ENCODE data around the gene TRIM2. TPM values are rescaled to one million over a fixed set of nuclear protein-coding genes. Genes with fewer than 3 reads are reported as not detected.

The TRIM2 gene
- total and polyA plus RNA-seq, 2 donors (not counting 1 experiment from before 2014, with no cell fraction given): 39.6 to 90.8 TPM

DNA sequence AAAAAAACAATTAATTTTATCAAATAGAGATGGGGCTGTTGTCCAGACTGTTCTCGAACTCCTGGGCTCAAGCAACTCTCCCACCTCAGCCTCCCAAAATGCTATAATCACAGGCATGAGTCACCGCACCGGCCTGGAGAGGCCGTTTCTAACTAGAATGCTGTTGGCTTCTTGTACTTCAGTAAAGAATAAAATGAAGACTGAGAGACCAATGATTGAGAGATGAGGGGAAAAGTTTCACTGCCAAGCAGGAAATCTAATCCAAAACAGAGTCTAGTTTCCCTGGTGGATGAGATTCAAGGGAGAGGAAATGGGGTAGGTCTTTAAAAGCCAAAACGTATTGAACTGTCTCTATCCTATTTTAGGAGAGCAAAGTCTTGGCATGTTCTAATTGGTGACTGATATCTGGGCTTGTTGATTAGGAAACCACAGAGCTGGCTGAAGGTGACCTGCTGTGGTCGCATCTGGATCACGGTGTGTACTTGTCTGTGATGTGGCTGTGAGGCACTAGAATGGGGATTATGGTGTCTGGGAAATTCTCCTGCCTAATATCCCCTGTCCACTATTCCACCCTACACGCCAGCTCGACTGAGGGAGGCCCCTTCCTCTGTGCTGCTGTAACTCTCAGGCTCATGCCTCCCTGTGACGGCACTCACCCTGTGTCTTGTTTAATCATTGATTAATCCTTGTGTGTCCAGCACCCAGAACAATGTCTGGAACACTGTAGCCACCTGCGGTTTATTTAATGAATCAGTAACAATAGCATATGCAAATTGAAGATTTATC lies 15.0 kb upstream of the TRIM2 start:
- H3K4me2 ChIP-seq (ENCODE audit: extremely low read depth, insufficient read depth, low read length): no peak overlapping the region
- H3K27ac ChIP-seq (ENCODE audit: insufficient read depth, low read length): no peak overlapping the region
- peak; percentile 19 to 65 for DNase-seq (ENCODE audit: low read depth in 2 of 2)
- H3K9ac ChIP-seq (ENCODE audit: insufficient read depth, low read length): no peak overlapping the region
- no peak overlapping the region for H3K4me3 ChIP-seq (replicated peaks in 1 of 4; ENCODE audit: control extremely low read depth in 1 of 4, insufficient read depth in 1 of 4, low read depth in 3 of 4, low read length in 4 of 4)
- TF ChIP-seq, protein P1, sequence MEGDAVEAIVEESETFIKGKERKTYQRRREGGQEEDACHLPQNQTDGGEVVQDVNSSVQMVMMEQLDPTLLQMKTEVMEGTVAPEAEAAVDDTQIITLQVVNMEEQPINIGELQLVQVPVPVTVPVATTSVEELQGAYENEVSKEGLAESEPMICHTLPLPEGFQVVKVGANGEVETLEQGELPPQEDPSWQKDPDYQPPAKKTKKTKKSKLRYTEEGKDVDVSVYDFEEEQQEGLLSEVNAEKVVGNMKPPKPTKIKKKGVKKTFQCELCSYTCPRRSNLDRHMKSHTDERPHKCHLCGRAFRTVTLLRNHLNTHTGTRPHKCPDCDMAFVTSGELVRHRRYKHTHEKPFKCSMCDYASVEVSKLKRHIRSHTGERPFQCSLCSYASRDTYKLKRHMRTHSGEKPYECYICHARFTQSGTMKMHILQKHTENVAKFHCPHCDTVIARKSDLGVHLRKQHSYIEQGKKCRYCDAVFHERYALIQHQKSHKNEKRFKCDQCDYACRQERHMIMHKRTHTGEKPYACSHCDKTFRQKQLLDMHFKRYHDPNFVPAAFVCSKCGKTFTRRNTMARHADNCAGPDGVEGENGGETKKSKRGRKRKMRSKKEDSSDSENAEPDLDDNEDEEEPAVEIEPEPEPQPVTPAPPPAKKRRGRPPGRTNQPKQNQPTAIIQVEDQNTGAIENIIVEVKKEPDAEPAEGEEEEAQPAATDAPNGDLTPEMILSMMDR (conservative IDR thresholded peaks at IDR 0.05 in 1 of 2, IDR thresholded peaks at IDR 0.05 in 1 of 2; ENCODE audit: low read depth in 1 of 2, low read length in 2 of 2): no peak
- no peak for TF ChIP-seq EZH2 (IDR thresholded peaks at IDR 0.05; ENCODE audit: low read length, missing control alignments)
- no peak overlapping the region for H2AFZ ChIP-seq (ENCODE audit: low read length)
- no peaks in the 10 kb centered on the region for H3K36me3 ChIP-seq (ENCODE audit: control insufficient read depth, insufficient read depth, low read length)
- no peaks in the 10 kb centered on the region for H4K20me1 ChIP-seq (ENCODE audit: control insufficient read depth, extremely low read depth, insufficient read depth, low read length)
- H3K79me2 ChIP-seq (ENCODE audit: control insufficient read depth, insufficient read depth, low read length): no peaks in the 10 kb centered on the region
- H3K9me3 ChIP-seq (ENCODE audit: control insufficient read depth, insufficient read depth, low read depth, low read length): no peaks in the 10 kb centered on the region
- no peaks in the 10 kb centered on the region for H3K27me3 ChIP-seq (ENCODE audit: control insufficient read depth, insufficient read depth, low read length)
- H3K4me1 ChIP-seq (ENCODE audit: control insufficient read depth, extremely low read depth, insufficient read depth, low read length): no peaks in the 10 kb centered on the region

GRCh38 chr4:153191795-153192363 lies 12.4 kb upstream of the TRIM2 start:
- no peaks in the 10 kb centered on the region for H3K27me3 ChIP-seq (ENCODE audit: control insufficient read depth, insufficient read depth, low read length)
- no peak overlapping the region for H3K4me3 ChIP-seq (replicated peaks in 1 of 4; ENCODE audit: control extremely low read depth in 1 of 4, insufficient read depth in 1 of 4, low read depth in 3 of 4, low read length in 4 of 4)
- no peaks in the 10 kb centered on the region for H3K9me3 ChIP-seq (ENCODE audit: control insufficient read depth, insufficient read depth, low read depth, low read length)
- no peaks in the 10 kb centered on the region for H4K20me1 ChIP-seq (ENCODE audit: control insufficient read depth, extremely low read depth, insufficient read depth, low read length)
- H3K79me2 ChIP-seq (ENCODE audit: control insufficient read depth, insufficient read depth, low read length): no peaks in the 10 kb centered on the region
- no peak overlapping the region for H2AFZ ChIP-seq (ENCODE audit: low read length)
- no peak overlapping the region for H3K27ac ChIP-seq (ENCODE audit: insufficient read depth, low read length)
- no peaks in the 10 kb centered on the region for H3K4me1 ChIP-seq (ENCODE audit: control insufficient read depth, extremely low read depth, insufficient read depth, low read length)
- H3K36me3 ChIP-seq (ENCODE audit: control insufficient read depth, insufficient read depth, low read length): no peaks in the 10 kb centered on the region
- H3K4me2 ChIP-seq (ENCODE audit: extremely low read depth, insufficient read depth, low read length): no peak overlapping the region
- no peak for TF ChIP-seq EZH2 (IDR thresholded peaks at IDR 0.05; ENCODE audit: low read length, missing control alignments)
- TF ChIP-seq, protein P1 (conservative IDR thresholded peaks at IDR 0.05 in 1 of 2, IDR thresholded peaks at IDR 0.05 in 1 of 2; ENCODE audit: low read depth in 1 of 2, low read length in 2 of 2): no peak
- H3K9ac ChIP-seq (ENCODE audit: insufficient read depth, low read length): no peak overlapping the region
- no peak for DNase-seq (ENCODE audit: low read depth in 2 of 2)

- H3K9me3 ChIP-seq (ENCODE audit: control insufficient read depth, insufficient read depth, low read depth, low read length): no peaks in the 10 kb centered on the region
- H3K4me2 ChIP-seq (ENCODE audit: extremely low read depth, insufficient read depth, low read length): no peak overlapping the region
- H2AFZ ChIP-seq (ENCODE audit: low read length): no peak overlapping the region
- H3K27me3 ChIP-seq (ENCODE audit: control insufficient read depth, insufficient read depth, low read length): no peaks in the 10 kb centered on the region
- no peak for DNase-seq (ENCODE audit: low read depth in 2 of 2)
- TF ChIP-seq, protein P1 (conservative IDR thresholded peaks at IDR 0.05 in 1 of 2, IDR thresholded peaks at IDR 0.05 in 1 of 2; ENCODE audit: low read depth in 1 of 2, low read length in 2 of 2): no peak
- TF ChIP-seq EZH2 (IDR thresholded peaks at IDR 0.05; ENCODE audit: low read length, missing control alignments): no peak
- H3K27ac ChIP-seq (ENCODE audit: insufficient read depth, low read length): no peak overlapping the region
- H3K79me2 ChIP-seq (ENCODE audit: control insufficient read depth, insufficient read depth, low read length): no peaks in the 10 kb centered on the region
- H3K9ac ChIP-seq (ENCODE audit: insufficient read depth, low read length): no peak overlapping the region
- H4K20me1 ChIP-seq (ENCODE audit: control insufficient read depth, extremely low read depth, insufficient read depth, low read length): no peaks in the 10 kb centered on the region
- no peak overlapping the region for H3K4me3 ChIP-seq (replicated peaks in 1 of 4; ENCODE audit: control extremely low read depth in 1 of 4, insufficient read depth in 1 of 4, low read depth in 3 of 4, low read length in 4 of 4)
- no peaks in the 10 kb centered on the region for H3K36me3 ChIP-seq (ENCODE audit: control insufficient read depth, insufficient read depth, low read length)
- H3K4me1 ChIP-seq (ENCODE audit: control insufficient read depth, extremely low read depth, insufficient read depth, low read length): no peaks in the 10 kb centered on the region
Measured at GRCh38 chr4:153197301-153197700, 6.9 kb upstream of the TRIM2 start.
